ENCODE results near the gene CMSS1.

CMSS1 gene

DNA sequence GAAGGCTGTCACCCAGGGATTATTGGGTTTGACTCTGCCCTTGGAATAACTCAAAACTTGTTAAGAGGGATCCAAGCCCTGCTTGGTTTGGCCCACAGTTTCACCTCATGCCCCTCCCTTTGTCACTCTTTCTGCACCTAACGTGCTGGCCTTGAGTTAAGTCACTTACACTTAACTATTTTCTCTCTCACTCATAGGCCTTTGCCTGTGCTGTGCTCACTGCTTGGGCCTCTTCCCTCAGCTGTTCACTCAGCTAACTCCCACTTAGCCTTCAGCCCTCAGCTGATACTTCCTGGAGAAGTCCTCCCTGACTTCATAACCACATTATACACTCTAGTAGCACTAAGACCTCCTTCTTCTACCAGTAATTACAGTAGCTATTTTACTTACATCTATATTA, 133.3 kb downstream of the CMSS1 start (continued):
- TF ChIP-seq, protein P1, sequence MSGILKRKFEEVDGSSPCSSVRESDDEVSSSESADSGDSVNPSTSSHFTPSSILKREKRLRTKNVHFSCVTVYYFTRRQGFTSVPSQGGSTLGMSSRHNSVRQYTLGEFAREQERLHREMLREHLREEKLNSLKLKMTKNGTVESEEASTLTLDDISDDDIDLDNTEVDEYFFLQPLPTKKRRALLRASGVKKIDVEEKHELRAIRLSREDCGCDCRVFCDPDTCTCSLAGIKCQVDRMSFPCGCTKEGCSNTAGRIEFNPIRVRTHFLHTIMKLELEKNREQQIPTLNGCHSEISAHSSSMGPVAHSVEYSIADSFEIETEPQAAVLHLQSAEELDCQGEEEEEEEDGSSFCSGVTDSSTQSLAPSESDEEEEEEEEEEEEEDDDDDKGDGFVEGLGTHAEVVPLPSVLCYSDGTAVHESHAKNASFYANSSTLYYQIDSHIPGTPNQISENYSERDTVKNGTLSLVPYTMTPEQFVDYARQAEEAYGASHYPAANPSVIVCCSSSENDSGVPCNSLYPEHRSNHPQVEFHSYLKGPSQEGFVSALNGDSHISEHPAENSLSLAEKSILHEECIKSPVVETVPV (CRISPR knock-in tag; IDR thresholded peaks at IDR 0.05), result no peak
- TF ChIP-seq, protein P2, sequence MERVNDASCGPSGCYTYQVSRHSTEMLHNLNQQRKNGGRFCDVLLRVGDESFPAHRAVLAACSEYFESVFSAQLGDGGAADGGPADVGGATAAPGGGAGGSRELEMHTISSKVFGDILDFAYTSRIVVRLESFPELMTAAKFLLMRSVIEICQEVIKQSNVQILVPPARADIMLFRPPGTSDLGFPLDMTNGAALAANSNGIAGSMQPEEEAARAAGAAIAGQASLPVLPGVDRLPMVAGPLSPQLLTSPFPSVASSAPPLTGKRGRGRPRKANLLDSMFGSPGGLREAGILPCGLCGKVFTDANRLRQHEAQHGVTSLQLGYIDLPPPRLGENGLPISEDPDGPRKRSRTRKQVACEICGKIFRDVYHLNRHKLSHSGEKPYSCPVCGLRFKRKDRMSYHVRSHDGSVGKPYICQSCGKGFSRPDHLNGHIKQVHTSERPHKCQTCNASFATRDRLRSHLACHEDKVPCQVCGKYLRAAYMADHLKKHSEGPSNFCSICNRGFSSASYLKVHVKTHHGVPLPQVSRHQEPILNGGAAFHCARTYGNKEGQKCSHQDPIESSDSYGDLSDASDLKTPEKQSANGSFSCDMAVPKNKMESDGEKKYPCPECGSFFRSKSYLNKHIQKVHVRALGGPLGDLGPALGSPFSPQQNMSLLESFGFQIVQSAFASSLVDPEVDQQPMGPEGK (CRISPR knock-in tag; IDR thresholded peaks at IDR 0.05; ENCODE audit: borderline replicate concordance), result no peak
- TF ChIP-seq ZC3H10 (CRISPR knock-in tag; IDR thresholded peaks at IDR 0.05) (no peak), BACH2 (CRISPR knock-in tag; IDR thresholded peaks at IDR 0.05; ENCODE audit: borderline replicate concordance) (no peak), ESRRG (CRISPR knock-in tag; IDR thresholded peaks at IDR 0.05) (no peak), ZNF565 (CRISPR knock-in tag; conservative IDR thresholded peaks at IDR 0.05; ENCODE audit: low read depth) (no peak), OSR1 (CRISPR knock-in tag; IDR thresholded peaks at IDR 0.05) (no peak), TCF4 (CRISPR knock-in tag; IDR thresholded peaks at IDR 0.05; ENCODE audit: borderline replicate concordance) (no peak), ZNF8 (CRISPR knock-in tag; IDR thresholded peaks at IDR 0.05) (no peak), TOX (CRISPR knock-in tag; IDR thresholded peaks at IDR 0.05; ENCODE audit: borderline replicate concordance) (no peak)

DNA sequence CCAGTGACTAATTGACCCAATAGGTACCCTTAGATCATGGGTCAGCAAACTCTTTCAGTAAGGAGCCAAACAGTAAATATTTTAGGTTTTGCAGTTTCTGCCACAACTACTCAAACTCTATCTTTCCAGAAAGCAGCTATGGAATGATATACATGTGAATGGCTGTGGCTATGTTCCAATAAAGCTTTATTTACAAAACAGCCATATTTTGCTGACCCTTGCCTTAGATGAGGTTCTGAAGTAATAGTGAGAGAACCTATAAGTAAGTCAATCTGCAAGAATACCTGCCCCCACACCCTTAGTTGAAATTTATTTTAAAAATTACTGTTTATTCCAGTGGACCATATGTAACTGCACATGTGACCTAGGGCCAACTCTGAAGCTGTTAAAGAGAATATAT, 134.0 kb downstream of the CMSS1 start:
- no peak for TF ChIP-seq BACH2 (CRISPR knock-in tag; IDR thresholded peaks at IDR 0.05; ENCODE audit: borderline replicate concordance)
- TF ChIP-seq PPARA (CRISPR knock-in tag; IDR thresholded peaks at IDR 0.05; ENCODE audit: borderline replicate concordance), result no peak
- TF ChIP-seq, protein P2 (CRISPR knock-in tag; IDR thresholded peaks at IDR 0.05; ENCODE audit: borderline replicate concordance), result no peak
- no peak for TF ChIP-seq ARNTL (CRISPR knock-in tag; IDR thresholded peaks at IDR 0.05; ENCODE audit: borderline replicate concordance, low read depth)
- TF ChIP-seq ESRRG (CRISPR knock-in tag; IDR thresholded peaks at IDR 0.05), result no peak
- TF ChIP-seq GLIS3 (CRISPR knock-in tag; IDR thresholded peaks at IDR 0.05), result no peak
- TF ChIP-seq, protein P3, sequence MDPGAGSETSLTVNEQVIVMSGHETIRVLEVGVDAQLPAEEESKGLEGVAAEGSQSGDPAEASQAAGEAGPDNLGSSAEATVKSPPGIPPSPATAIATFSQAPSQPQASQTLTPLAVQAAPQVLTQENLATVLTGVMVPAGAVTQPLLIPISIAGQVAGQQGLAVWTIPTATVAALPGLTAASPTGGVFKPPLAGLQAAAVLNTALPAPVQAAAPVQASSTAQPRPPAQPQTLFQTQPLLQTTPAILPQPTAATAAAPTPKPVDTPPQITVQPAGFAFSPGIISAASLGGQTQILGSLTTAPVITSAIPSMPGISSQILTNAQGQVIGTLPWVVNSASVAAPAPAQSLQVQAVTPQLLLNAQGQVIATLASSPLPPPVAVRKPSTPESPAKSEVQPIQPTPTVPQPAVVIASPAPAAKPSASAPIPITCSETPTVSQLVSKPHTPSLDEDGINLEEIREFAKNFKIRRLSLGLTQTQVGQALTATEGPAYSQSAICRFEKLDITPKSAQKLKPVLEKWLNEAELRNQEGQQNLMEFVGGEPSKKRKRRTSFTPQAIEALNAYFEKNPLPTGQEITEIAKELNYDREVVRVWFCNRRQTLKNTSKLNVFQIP (CRISPR knock-in tag; IDR thresholded peaks at IDR 0.05; ENCODE audit: borderline replicate concordance, low read depth), result no peak
- TF ChIP-seq, protein P4, sequence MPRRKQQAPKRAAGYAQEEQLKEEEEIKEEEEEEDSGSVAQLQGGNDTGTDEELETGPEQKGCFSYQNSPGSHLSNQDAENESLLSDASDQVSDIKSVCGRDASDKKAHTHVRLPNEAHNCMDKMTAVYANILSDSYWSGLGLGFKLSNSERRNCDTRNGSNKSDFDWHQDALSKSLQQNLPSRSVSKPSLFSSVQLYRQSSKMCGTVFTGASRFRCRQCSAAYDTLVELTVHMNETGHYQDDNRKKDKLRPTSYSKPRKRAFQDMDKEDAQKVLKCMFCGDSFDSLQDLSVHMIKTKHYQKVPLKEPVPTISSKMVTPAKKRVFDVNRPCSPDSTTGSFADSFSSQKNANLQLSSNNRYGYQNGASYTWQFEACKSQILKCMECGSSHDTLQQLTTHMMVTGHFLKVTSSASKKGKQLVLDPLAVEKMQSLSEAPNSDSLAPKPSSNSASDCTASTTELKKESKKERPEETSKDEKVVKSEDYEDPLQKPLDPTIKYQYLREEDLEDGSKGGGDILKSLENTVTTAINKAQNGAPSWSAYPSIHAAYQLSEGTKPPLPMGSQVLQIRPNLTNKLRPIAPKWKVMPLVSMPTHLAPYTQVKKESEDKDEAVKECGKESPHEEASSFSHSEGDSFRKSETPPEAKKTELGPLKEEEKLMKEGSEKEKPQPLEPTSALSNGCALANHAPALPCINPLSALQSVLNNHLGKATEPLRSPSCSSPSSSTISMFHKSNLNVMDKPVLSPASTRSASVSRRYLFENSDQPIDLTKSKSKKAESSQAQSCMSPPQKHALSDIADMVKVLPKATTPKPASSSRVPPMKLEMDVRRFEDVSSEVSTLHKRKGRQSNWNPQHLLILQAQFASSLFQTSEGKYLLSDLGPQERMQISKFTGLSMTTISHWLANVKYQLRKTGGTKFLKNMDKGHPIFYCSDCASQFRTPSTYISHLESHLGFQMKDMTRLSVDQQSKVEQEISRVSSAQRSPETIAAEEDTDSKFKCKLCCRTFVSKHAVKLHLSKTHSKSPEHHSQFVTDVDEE (CRISPR knock-in tag; IDR thresholded peaks at IDR 0.05), result no peak
- TF ChIP-seq CSDC2 (CRISPR knock-in tag; IDR thresholded peaks at IDR 0.05), result no peak
- no peak for TF ChIP-seq ISL1 (CRISPR knock-in tag; IDR thresholded peaks at IDR 0.05)
- TF ChIP-seq TCF4 (CRISPR knock-in tag; IDR thresholded peaks at IDR 0.05; ENCODE audit: borderline replicate concordance), result no peak
- no peak; the same call in 2 of the 3 replicates for ATAC-seq

DNA sequence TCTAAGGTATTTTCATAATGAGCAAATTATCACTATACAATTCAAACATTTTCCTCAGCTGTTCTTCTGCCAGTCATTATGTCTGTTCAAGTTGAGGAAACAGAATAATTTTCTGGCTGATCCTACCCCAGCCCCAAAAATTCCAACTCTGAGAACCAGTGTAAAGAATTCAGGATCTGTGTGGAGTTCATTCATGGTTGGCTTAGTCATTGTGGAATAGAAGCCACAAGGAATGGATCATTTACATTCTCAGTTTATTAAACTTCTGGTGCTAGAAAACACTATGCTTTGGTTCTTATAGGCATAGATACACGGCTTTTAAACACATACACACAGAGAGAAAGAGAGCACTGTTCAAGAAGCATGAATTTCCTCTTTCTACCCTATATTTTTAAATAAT, 134.6 kb downstream of the CMSS1 start:
- TF ChIP-seq ARNTL (CRISPR knock-in tag; IDR thresholded peaks at IDR 0.05; ENCODE audit: borderline replicate concordance, low read depth), result no peak
- no peak for TF ChIP-seq ZNF8 (CRISPR knock-in tag; IDR thresholded peaks at IDR 0.05)
- no peak for TF ChIP-seq ZFP3 (CRISPR knock-in tag; IDR thresholded peaks at IDR 0.05)
- no peak for TF ChIP-seq TCF4 (CRISPR knock-in tag; IDR thresholded peaks at IDR 0.05; ENCODE audit: borderline replicate concordance)
- no peak for TF ChIP-seq ISL1 (CRISPR knock-in tag; IDR thresholded peaks at IDR 0.05)
- TF ChIP-seq, protein P1 (CRISPR knock-in tag; IDR thresholded peaks at IDR 0.05), result no peak
- TF ChIP-seq ZNF70 (CRISPR knock-in tag; IDR thresholded peaks at IDR 0.05), result no peak
- no peak for TF ChIP-seq ZFP30 (CRISPR knock-in tag; IDR thresholded peaks at IDR 0.05)
- no peak for TF ChIP-seq SNAI2 (CRISPR knock-in tag; IDR thresholded peaks at IDR 0.05)
- TF ChIP-seq RARB (CRISPR knock-in tag; IDR thresholded peaks at IDR 0.05), result no peak
- TF ChIP-seq ESRRG (CRISPR knock-in tag; IDR thresholded peaks at IDR 0.05), result no peak
- no peak for TF ChIP-seq PPARA (CRISPR knock-in tag; IDR thresholded peaks at IDR 0.05; ENCODE audit: borderline replicate concordance)
- TF ChIP-seq, protein P5, sequence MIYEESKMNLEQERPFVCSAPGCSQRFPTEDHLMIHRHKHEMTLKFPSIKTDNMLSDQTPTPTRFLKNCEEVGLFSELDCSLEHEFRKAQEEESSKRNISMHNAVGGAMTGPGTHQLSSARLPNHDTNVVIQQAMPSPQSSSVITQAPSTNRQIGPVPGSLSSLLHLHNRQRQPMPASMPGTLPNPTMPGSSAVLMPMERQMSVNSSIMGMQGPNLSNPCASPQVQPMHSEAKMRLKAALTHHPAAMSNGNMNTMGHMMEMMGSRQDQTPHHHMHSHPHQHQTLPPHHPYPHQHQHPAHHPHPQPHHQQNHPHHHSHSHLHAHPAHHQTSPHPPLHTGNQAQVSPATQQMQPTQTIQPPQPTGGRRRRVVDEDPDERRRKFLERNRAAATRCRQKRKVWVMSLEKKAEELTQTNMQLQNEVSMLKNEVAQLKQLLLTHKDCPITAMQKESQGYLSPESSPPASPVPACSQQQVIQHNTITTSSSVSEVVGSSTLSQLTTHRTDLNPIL (CRISPR knock-in tag; IDR thresholded peaks at IDR 0.05; ENCODE audit: low read depth), result no peak
- no peak for TF ChIP-seq CSDC2 (CRISPR knock-in tag; IDR thresholded peaks at IDR 0.05)
- ATAC-seq, result peak; percentile 81

Measured in SK-N-SH treated with all-trans-retinoic acid at 6 μM for 48 hours (cell line).